Measurements from ENCODE around the gene ACBD3.
A peak's percentile ranks its signal among the peaks of the same experiment; 100 is the strongest.

ACBD3 gene

GRCh38 chr1:226186124-226187018 is at the start of gene ACBD3:
Gene ACBD3 (minus strand): TSS chr1:226186741. CDS start chr1:226186675, 66 bp downstream.
- no peak for TF ChIP-seq CTCF (IDR thresholded peaks at IDR 0.05)
- DNase-seq: peak; percentile 86
- Mint-ChIP-seq H3K4me3 (peak within 1 kb of the TSS; percentile 98), H3K9me3 (no peaks in the 10 kb centered on the region), H3K4me1 (peaks cover 40% of the 10 kb centered on the region), H3K27me3 (ENCODE audit: low read depth, poor library complexity) (peaks cover 7% of the 10 kb centered on the region), H3K36me3 (ENCODE audit: low read depth) (peaks cover 17% of the 10 kb centered on the region), H3K27ac (peak within 1 kb of the TSS; percentile 98)

GRCh38 chr1:226233806-226234205 is 47.3 kb upstream of the ACBD3 start:
- Mint-ChIP-seq H3K27ac (no peak overlapping the region), H3K36me3 (ENCODE audit: low read depth) (peaks cover 36% of the 10 kb centered on the region), H3K9me3 (no peaks in the 10 kb centered on the region), H3K27me3 (ENCODE audit: low read depth, poor library complexity) (no peaks in the 10 kb centered on the region), H3K4me3 (no peak overlapping the region), H3K4me1 (no peaks in the 10 kb centered on the region)
- no peak for TF ChIP-seq CTCF (IDR thresholded peaks at IDR 0.05)
- DNase-seq: no peak

GRCh38 chr1:226233293-226233692 is 46.8 kb upstream of the ACBD3 start:
- H3K27me3 Mint-ChIP-seq (ENCODE audit: low read depth, poor library complexity): no peaks in the 10 kb centered on the region
- no peak for DNase-seq
- H3K4me3 Mint-ChIP-seq: no peak overlapping the region
- no peak overlapping the region for H3K27ac Mint-ChIP-seq
- H3K4me1 Mint-ChIP-seq: no peaks in the 10 kb centered on the region
- H3K9me3 Mint-ChIP-seq: no peaks in the 10 kb centered on the region
- TF ChIP-seq CTCF (IDR thresholded peaks at IDR 0.05): no peak
- H3K36me3 Mint-ChIP-seq (ENCODE audit: low read depth): peaks cover 31% of the 10 kb centered on the region

GRCh38 chr1:226226601-226227000 is 40.1 kb upstream of the ACBD3 start:
- H3K9me3 Mint-ChIP-seq: no peaks in the 10 kb centered on the region
- H3K4me1 Mint-ChIP-seq: peaks cover 14% of the 10 kb centered on the region
- peaks cover 5% of the 10 kb centered on the region for H3K27me3 Mint-ChIP-seq (ENCODE audit: low read depth, poor library complexity)
- no peak overlapping the region for H3K4me3 Mint-ChIP-seq
- no peak for DNase-seq
- no peak overlapping the region for H3K27ac Mint-ChIP-seq
- TF ChIP-seq CTCF (IDR thresholded peaks at IDR 0.05): no peak
- H3K36me3 Mint-ChIP-seq (ENCODE audit: low read depth): peaks cover 19% of the 10 kb centered on the region

- H3K27me3 Mint-ChIP-seq (ENCODE audit: low read depth, poor library complexity): peaks cover 5% of the 10 kb centered on the region
- H3K36me3 Mint-ChIP-seq (ENCODE audit: low read depth): peaks cover 7% of the 10 kb centered on the region
- peak overlapping the region; percentile 87 for H3K4me3 Mint-ChIP-seq
- H3K9me3 Mint-ChIP-seq: no peaks in the 10 kb centered on the region
- peak; percentile 62 for DNase-seq
- no peak for TF ChIP-seq CTCF (IDR thresholded peaks at IDR 0.05)
- peaks cover 32% of the 10 kb centered on the region for H3K4me1 Mint-ChIP-seq
- H3K27ac Mint-ChIP-seq: no peak overlapping the region
Measured at GRCh38 chr1:226223786-226224244, 37.3 kb upstream of the ACBD3 start.
